ENCODE measurements around the gene URM1. TPM values are rescaled to one million over a fixed set of nuclear protein-coding genes. Genes with fewer than 3 reads are reported as not detected.

URM1 gene
- total RNA-seq, 2 donors from 2014 or later: 44.0 to 44.5 TPM

DNA sequence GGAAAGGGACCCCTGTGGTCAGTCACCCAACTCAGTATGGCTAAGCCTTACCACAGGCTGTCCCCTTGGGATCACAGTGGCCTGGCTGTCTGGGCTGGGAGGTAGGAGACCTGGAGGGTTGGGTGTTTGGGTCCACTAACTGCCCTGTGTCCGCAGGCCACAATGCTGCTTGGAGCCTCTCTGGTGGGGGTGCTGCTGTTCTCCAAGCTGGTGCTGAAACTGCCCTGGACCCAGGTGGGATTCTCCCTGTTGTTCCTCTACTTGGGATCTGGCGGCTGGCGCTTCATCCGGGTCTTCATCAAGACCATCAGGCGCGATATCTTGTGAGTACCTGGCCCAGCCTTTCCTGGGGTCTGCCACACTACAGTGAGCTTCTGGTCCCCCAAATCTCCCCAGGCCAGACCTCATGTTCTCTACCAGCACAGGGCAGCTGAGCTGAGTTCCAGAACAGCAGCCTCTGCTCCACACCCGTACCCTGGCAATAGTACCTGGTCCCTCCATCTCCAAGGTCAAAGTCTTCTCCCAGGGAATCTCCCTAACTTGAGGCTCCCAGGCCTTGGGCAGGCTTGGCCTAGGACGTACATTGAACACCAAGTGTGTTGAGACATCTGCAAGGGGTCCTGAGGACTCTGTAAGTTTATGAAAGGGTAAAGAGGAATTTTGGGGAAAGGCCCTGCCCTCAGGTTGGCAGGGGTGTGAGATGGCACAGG, 28.0 kb upstream of the URM1 start:
- DNase-seq (ENCODE audit: low spot score): no peak
- intact Hi-C loops (cut with DNase I): no loop called here

DNA sequence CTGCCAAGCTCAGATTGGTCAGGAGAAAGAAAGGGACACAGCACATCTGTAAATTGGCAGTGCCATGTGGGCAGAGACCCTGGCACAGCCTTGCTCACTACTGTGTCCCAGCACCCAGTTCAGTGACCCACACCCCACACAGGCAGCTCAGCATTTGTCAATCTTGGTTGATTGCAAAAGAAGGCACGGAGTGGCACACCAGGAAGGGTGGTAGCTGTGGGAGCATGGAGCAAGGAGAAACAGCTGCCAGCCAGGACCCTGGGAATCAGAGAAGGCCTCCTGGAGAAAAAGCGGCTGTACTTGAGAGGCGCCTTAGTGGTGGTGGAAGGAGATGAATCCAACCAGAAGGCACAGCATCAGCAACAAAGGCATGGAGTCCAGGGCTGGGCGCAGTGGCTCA, 27.3 kb upstream of the URM1 start:
- no peak for DNase-seq (ENCODE audit: low spot score)
- intact Hi-C loops (cut with DNase I): no loop called here

DNA sequence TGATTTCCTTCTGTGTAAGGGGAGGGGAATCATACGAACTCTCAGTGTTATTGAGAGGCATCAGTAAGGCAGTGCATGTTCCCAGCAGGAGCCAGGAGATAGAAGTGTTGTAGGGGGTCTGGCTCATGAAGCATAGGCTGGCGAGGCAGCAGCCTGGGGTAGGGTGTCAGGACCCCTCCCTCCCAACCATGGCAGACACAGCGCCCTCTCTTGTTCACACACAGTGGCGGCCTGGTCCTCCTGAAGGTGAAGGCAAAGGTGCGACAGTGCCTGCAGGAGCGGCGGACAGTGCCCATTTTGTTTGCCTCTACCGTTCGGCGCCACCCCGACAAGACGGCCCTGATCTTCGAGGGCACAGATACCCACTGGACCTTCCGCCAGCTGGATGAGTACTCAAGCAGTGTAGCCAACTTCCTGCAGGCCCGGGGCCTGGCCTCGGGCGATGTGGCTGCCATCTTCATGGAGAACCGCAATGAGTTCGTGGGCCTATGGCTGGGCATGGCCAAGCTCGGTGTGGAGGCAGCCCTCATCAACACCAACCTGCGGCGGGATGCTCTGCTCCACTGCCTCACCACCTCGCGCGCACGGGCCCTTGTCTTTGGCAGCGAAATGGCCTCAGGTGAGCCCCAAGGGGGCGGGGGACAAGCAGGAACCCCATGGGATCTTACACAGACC, 26.1 kb upstream of the URM1 start:
- DNase-seq (ENCODE audit: low spot score): no peak
- intact Hi-C loops (cut with DNase I): no loop called here

DNA sequence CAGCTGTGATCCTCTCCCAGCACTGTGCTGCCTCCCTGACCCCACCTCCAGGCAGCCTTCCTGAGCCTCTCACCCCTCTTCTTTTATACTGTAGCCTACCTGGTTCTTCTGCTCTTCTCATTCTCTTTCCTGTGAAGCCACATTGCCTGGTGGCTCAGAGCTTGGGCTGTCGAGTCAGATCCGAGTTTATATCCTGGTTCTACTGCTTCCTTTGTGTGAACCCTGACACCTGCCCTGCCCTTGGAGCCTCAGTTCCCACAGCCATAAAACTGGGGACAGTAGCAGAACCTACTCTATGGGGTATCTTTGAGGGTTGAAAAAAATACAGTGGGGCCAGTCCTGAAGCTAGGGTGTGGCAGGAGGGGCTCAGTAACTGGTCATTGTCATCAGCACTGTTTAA, 22.0 kb upstream of the URM1 start:
- intact Hi-C loops (cut with DNase I): no loop called here
- no peak for DNase-seq (ENCODE audit: low spot score)

DNA sequence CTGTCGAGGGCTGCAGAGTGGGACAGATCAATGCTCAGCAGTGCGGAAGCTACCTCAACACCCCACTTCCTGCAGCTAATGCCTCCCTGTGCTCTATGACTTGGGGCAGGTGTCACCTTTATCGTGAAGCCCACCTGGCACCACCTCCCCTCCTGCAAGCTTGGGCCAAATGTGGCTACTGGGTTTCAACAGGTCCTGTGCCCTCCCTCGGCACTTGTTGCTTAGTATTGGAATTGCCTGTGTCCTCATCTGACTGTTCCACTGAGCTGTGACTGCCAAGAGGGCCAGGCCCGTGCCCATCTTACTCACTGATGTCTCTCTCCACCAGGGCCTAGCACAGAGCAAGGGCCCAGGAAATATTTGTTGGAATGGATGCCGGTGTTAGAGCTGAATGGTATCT, 21.4 kb upstream of the URM1 start:
- no peak for DNase-seq (ENCODE audit: low spot score)
- intact Hi-C loops (cut with DNase I): loop anchor here in 1 of 2 donors (2.0 kb wide), 1 partner anchor 37 kb away; no protein-coding TSS in a partner anchor

DNA sequence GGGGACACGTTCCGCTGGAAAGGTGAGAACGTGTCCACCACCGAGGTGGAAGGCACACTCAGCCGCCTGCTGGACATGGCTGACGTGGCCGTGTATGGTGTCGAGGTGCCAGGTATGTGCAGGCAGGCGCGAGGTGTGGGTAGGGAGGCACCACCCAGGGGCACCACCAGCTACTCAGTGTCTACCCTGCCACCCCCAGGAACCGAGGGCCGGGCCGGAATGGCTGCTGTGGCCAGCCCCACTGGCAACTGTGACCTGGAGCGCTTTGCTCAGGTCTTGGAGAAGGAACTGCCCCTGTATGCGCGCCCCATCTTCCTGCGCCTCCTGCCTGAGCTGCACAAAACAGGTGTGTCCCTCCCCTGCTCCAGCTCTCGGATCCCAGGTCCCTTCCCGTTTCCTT, 15.7 kb upstream of the URM1 start:
- intact Hi-C loops (cut with DNase I): no loop called here
- DNase-seq (ENCODE audit: low spot score): no peak

DNA sequence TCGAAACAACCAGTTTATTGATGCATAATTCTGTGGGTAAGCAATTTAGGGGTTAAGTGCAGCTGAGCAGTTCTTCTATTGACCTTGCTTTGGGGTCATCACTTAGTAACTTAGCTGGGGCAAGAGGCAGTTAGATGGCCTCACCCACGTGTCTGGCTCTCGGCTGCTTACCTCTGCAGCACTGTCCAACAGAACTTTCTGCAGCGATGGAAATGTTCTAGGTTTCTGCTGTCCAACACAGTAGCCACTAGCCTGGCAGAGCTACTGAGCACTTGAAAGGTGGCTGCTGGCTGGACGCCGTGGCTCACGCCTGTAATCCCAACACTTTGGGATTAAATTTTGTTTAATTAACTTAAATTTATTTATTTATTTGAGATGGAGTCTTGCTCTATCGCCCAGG, 13.1 kb upstream of the URM1 start:
- intact Hi-C loops (cut with DNase I): no loop called here

DNA sequence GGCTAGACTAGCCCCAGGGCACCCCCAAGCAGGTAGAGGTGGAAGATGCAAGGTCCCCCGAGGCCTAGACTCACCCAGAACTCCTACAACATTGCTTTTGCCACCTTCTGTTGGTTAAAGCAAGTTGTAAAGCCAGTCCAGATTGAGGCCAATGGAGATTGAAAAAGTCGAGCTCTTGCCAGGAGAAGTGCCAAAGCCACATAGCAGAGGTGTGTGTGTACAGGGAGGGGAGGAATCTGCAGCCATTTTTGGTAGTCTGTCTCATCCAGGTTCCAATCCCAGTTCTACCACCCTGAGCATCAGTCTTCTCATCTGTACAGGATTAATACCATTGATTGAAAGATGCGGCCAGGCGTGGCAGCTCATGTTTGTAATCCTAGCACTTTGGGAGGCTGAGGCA, 12.3 kb upstream of the URM1 start:
- intact Hi-C loops (cut with DNase I): no loop called here

More for the DNA sequence above, 13.1 kb upstream of the URM1 start:
- no peak for DNase-seq (ENCODE audit: low spot score)

DNA sequence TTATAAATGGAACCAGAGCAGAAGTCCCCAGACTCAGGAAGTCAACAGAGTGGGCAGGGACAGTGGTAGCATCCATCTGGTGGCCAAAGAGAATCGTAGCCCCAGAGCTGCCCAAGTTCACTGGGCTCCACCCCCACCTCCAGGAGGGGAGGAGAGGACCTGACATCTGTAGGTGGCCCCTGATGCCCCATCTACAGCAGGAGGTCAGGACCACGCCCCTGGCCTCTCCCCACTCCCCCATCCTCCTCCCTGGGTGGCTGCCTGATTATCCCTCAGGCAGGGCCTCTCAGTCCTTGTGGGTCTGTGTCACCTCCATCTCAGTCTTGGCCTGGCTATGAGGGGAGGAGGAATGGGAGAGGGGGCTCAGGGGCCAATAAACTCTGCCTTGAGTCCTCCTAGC, 10.3 kb upstream of the URM1 start:
- intact Hi-C loops (cut with DNase I): no loop called here
- no peak for DNase-seq (ENCODE audit: low spot score)

More for the DNA sequence above, 12.3 kb upstream of the URM1 start:
- DNase-seq (ENCODE audit: low spot score): no peak

DNA sequence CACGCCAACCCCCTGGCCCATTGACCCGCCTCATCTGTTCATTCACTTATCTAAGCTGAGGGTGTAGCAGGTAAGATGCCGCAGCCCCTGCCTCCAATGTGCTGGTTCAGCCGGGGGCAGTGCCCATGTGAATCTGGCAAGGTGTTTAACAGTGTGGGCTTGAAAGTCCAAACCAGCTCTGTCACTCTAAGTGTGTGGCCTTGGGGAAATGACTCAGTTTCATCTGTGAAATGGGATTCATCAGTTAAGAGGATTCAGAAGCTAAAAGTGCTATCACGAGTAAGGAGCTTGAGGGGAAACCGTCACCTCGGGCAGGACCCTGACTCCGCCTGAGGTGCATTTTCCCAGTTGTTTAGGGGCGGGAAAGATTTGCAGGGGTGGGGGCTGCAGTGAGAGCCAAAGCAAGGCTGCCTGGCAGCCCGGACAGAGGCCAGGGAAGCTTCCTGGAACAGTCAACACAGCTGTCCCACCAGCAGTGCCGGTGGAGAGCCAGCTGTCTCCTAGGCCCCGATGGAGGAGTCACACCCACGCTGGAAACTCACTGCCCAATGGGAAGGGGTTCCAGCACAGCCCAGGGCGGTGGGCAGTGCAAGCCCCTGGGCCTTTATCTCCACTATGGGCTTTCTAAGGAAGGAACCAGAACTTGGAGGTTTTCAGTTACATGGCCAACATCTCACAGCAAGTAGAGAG, 9.7 kb upstream of the URM1 start:
- no peak for DNase-seq (ENCODE audit: low spot score)
- intact Hi-C loops (cut with DNase I): no loop called here

DNA sequence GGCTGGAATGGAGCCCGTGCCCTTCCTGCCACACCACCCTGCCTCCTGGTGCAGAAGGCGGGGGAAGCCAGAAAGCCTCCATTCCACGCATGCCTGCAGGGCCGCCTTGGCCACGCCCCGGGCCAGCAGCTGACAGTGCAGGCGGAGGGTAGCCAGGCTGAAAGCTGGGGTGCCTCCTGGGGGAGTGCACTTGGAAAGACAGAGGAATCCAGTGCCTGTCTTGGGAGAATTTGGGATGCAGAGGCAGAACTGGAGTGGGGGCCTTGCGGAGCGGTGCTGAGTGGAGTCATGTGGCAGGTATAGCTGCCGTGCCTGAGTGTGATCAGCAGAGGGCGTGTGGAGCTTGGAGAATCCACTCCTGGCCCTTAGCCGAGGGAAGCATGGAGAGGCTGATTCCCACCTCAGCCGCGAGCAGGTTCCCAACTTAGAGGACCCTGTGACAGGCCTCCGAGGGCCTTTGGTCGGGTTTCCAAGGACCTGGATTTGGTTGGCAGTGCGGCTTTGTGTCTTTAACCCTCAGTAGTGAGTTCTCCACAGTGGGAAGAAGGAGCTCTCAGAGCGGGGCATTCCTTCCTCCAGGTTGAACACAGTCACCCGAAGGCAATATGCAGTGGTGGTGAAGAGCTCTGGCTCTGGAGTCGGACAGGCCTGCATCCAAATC, 9.1 kb upstream of the URM1 start:
- intact Hi-C loops (cut with DNase I): no loop called here
- peak; percentile 92 for DNase-seq (ENCODE audit: low spot score)

DNA sequence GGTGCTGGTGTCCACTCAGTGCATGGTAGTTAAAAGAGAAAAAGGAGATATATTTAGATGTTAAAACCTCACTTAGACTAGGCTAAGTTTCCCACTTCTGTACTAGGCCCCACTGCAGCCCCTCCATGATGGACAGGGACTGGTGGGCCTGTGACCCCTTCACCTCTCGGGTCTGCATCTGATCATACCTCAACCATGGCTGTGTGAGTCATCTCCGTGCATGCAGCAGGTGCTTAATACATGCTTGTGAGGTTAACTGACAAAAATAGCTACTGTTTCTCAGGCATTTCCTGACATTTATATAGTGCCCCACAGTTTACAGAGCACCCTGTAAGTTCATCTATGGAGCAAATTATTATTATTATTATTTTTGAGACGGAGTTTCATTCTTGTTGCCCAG, 8.4 kb upstream of the URM1 start:
- no peak for DNase-seq (ENCODE audit: low spot score)
- intact Hi-C loops (cut with DNase I): no loop called here

DNA sequence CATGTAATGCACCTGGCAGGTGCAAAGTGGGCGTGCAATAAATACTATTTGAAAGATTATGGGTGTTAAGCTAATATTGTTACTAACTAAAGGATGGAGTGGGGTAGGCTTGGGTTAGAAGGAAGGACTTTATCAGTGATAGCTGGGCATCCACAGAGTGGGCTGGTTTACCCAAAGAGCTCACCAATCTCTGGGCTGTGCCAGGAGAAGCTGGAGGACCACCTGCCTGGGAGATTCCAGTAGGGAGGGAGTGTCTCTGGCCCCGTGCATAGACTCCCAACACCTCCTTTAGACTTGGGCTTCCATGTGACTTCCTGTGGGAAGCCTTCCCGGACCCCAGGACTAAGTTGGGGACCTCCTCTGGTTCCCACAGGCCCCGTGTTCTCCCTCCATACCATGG, 5.6 kb upstream of the URM1 start:
- intact Hi-C loops (cut with DNase I): no loop called here
- no peak for DNase-seq (ENCODE audit: low spot score)

DNA sequence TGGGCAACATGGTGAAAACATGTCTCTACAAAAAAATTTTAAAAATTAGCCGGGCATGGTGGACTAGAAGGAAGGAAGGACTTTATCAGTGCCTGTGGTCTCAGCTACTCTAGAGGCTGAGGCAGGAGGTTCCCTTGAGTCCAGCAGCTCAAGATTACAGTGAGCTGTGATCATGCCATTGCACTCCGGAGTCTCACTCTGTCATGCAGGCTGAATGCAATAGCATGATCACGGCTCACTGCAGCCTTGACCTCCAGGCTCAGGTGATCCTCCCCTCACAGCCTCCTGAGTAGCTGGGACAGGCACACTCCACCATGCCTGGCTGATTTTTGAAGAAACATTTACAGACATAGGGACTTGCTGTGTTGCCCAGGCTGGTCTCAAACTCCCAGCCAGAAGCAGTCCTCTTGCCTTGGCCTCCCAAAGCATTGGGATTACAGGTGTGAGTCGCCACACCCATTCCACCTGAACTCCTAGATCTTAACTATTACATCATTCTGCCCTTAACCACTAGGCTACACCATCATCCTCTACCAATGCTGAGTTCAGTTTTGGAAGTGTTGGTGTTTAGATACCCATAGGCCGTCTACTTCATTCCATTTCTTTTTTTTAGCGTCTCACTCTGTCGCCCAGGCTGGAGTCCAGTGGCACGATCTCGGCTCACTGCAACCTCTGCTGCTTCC, 2.0 kb upstream of the URM1 start:
- DNase-seq (ENCODE audit: low spot score): no peak
- intact Hi-C loops (cut with DNase I): loop anchor here in 1 of 2 donors (1.0 kb wide), 1 partner anchor 31 kb away; no protein-coding TSS in a partner anchor

DNA sequence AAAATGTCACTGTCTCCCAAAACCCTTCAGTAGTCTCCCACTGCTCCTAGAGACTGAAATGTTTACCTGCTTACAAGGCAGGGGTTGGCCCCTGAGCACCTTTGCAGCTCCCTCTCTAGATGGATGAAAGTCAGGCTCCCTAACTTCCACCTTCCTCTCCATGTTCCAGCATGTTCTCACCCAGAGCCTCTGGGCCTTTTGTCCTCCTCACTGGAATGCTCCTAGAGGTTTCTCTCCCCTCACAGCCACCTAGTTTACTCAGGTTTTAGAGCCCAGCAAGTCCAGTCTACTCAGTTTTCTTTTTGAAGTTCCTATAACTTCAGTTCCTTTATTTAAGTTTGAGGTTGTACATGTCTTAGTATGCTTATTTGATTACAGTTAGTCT, 815 bp upstream of the URM1 start:
- DNase-seq (ENCODE audit: low spot score): no peak
- intact Hi-C loops (cut with DNase I): no loop called here

DNA sequence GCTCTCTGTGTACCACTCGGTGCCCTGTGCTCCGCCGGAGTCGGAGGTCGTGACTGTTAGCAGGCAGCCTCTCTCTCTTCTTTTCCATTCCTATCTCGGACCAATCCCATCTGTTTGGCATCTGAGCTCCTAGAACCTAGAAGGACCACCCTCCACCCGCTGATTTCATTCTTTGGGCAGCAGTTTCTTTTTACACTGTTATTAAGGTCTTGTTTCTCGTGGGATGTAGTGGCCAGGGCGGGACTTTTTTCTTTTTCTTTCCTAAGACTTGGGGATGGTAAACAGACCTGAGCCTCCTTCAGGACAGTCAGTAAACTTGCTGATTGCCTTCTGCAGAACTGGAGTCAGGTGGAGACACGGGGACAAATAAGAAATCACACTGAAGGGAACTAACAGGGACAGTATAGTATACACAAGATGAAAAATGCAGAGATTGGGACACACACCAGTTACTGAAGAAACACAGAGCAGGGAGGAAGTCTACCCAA, 500 bp downstream of the URM1 start:
- intact Hi-C loops (cut with DNase I): no loop called here
- DNase-seq (ENCODE audit: low spot score): no peak

DNA sequence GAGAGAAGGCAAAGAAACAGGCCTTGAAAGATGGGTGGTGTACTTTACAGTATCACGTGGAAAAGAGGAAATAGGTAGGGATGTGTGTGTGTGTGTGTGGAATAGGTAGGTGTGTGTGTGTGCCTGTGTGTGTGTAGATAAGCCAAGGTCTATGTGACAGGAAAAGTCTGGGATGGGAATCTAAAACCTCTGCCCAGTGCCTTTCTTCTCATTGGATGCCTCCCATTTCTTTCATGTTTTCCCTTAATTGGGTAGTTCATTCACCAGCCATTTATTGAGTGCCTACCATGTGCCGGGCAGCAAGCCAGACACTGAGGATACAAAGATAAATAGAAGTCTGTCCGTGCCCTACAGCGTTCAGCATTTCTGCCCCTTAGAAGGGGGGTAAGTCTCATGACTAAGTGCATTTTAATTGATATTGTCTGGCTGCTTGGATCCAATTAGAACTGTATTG, 1.0 kb downstream of the URM1 start:
- no peak for DNase-seq (ENCODE audit: low spot score)
- intact Hi-C loops (cut with DNase I): no loop called here

DNA sequence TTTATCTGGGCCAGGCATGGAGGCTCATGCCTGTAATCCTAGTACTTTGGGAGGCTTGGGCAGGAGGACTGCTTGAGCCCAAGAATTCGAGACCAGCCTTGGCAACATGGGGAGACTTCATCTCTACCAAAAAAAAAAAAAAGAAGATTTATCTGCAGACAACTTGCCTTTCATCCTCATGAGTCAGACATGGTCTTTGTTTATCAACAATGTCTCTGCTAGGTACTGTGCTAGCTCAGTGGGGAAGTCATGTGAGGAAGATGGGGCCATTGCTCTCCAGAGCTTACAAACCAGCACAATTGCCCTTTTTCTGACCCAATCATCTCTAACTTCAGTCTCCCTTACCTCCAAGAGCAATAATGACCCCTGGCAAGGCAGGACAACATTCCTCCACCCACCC, 1.6 kb downstream of the URM1 start:
- DNase-seq (ENCODE audit: low spot score): no peak
- intact Hi-C loops (cut with DNase I): no loop called here

DNA sequence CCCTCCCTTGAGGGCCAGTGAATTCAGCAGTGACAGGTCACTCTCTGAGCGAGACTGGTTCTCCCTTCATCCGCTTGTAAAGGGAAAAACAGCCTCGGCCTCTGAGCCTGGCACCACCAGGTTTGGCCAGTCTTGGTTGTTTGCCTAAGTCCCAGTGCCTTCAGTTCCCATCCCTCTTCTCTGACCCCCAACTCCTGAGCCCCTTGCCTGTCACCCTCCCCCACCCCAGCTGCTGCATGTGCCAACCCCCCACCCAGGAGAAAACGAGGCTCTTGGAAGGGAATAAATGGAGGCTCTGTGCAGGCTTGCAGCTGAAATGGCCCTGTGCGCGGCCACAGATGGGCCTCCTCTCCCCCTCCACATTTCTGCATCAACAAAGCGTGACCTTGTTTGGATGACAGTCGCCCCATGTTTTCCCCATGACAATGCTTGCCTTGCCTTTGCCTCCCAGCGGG, 3.1 kb downstream of the URM1 start:
- intact Hi-C loops (cut with DNase I): no loop called here
- DNase-seq (ENCODE audit: low spot score): no peak

Data from posterior vena cava (tissue), 2 donors.